Subcutaneous abdominal adipose tissue (tissue), 5 donors: ENCODE results near the gene DCUN1D2.

Experiments
- H3K27ac ChIP-seq: one replicate; pipeline ENCODE4 v1.7.0; 2013; ENCODE audit warnings: low read depth, mild to moderate bottlenecking, inconsistent platforms, low read length, moderate library complexity
- H3K27me3 ChIP-seq, 5 donors: one replicate each; pipeline ENCODE4 v1.7.0; 2013; ENCODE audit warnings: low read length in 5 of 5, inconsistent platforms in 1 of 5; ENCODE audit not compliant: control insufficient read depth in 5 of 5, insufficient read depth in 4 of 5
- H3K36me3 ChIP-seq, 5 donors: one replicate each; pipeline ENCODE4 v1.7.0; 2013; ENCODE audit warnings: low read length in 5 of 5; ENCODE audit not compliant: control insufficient read depth in 5 of 5, insufficient read depth in 5 of 5
- H3K4me1 ChIP-seq, 5 donors: one replicate each; pipeline ENCODE4 v1.7.0; 2013; ENCODE audit warnings: low read length in 5 of 5, mild to moderate bottlenecking in 3 of 5, moderate library complexity in 1 of 5; ENCODE audit not compliant: control insufficient read depth in 5 of 5, insufficient read depth in 5 of 5
- H3K4me3 ChIP-seq, 5 donors: one replicate each; pipeline ENCODE4 v1.7.0; 2013; ENCODE audit warnings: low read length in 5 of 5, low read depth in 1 of 5
- H3K9ac ChIP-seq, 5 donors: one replicate each; pipeline ENCODE4 v1.7.0; 2013; ENCODE audit warnings: low read length in 5 of 5, mild to moderate bottlenecking in 4 of 5, moderate library complexity in 3 of 5
- H3K9me3 ChIP-seq, 5 donors: one replicate each; pipeline ENCODE4 v1.7.0; 2013; ENCODE audit warnings: low read length in 5 of 5; ENCODE audit not compliant: control insufficient read depth in 5 of 5
- donor health status: healthy.
- donor health status: healthy.
- donor health status: healthy.
- donor health status: healthy.
- donor health status: healthy.

DCUN1D2 gene

DNA sequence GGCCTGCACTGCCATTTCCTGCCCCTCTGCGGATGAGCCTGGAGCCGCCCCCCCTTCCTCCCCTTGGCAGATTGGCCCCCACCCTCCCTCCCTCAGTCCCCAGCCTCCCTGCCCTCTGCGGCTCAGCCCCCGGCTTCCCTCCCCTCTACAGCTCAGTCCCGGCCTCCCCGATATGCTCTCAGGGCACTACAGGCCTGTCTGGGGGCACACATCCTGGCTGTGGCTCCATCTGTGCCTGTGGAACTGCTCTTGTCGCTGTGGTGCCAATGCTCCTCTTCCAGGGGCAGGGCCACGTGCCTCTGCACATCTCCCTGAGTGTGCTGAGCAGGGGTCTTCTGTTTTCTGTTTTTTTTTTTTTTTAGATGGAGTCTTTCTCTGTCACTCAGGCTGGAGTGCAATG lies 76.2 kb downstream of the DCUN1D2 start:
- Histone ChIP-seq H3K36me3 (no peaks in the 10 kb centered on the region), H3K27ac (no peak overlapping the region)

GRCh38 chr13:113413898-113414282 lies 76.6 kb downstream of the DCUN1D2 start:
- Histone ChIP-seq H3K4me1 (no peaks in the 10 kb centered on the region), H3K36me3 (no peaks in the 10 kb centered on the region), H3K9me3 (peaks cover 0 to 2% (median 0%) of the 10 kb centered on the region in 5 donors), H3K9ac (no peak overlapping the region), H3K27ac (no peak overlapping the region), H3K4me3 (no peak overlapping the region), H3K27me3 (peaks cover 0 to 33% (median 16%) of the 10 kb centered on the region in 5 donors)

More for the DNA sequence above, 76.2 kb downstream of the DCUN1D2 start:
- Histone ChIP-seq H3K4me1 (no peaks in the 10 kb centered on the region), H3K9ac (no peak overlapping the region), H3K27me3 (peaks cover 0 to 33% (median 16%) of the 10 kb centered on the region in 5 donors), H3K4me3 (no peak overlapping the region), H3K9me3 (peaks cover 0 to 2% (median 0%) of the 10 kb centered on the region in 5 donors)

DNA sequence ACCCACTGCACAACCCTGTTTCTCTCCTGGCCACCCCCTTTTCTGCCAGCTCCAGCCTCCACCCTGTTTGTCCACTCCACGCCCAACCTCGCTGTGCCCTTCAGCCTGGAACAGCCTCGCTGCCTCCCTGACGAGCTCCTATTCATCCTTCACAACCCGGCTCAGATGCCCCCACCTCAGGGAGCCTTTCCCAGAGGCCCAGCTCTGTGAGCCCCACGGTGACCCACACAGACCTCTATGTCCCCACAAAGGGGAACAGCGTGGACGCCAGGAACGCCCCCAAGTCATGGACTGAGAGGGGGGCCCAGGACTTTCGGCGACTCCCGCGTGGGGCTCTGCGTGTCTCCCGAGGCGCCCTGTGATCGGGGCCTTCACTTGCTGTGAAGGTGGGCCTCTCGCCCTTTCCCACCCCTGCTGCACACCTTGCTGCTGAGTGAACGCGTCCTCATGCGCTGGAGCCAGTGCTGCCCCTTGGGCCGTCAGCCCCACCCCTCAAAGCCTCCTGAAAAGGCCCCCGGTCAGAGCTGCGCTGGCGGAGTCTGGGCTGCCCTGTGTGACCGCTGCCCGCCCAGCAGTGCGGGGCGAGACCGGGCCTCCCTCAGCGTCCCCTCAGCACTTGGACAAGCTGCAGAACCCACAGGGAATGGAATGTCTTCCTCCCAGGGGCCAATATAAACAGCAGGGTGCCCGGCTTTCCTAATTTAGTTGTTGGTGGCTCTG lies 77.2 kb downstream of the DCUN1D2 start:
- H3K36me3 ChIP-seq = no peaks in the 10 kb centered on the region
- no peak overlapping the region for H3K9ac ChIP-seq
- H3K4me3 ChIP-seq = no peak overlapping the region
- no peaks in the 10 kb centered on the region for H3K4me1 ChIP-seq
- no peak overlapping the region for H3K27ac ChIP-seq
- H3K27me3 ChIP-seq = peaks cover 0 to 37% (median 16%) of the 10 kb centered on the region in 5 donors
- no peaks in the 10 kb centered on the region for H3K9me3 ChIP-seq

DNA sequence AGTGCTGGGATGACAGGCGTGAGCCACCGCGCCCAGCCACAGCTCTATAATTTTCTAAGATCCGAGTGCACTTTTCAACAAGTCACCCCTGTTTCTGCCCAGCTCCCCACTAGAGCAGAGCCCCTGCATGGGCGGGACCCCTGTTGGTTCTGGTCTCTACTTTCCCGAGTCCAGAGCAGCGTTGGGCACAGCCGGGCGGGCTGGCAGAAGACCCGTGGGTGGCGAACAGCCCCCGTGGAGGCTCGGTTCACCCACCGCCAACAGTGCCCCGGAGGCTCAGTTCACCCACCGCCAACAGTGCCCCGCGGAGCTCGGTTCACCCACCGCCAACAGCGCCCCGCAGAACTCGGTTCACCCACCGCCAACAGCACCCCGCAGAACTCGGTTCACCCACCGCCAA lies 78.1 kb downstream of the DCUN1D2 start:
- Histone ChIP-seq H3K27ac (no peak overlapping the region), H3K9me3 (no peaks in the 10 kb centered on the region), H3K4me3 (no peak overlapping the region), H3K36me3 (no peaks in the 10 kb centered on the region), H3K4me1 (no peaks in the 10 kb centered on the region), H3K27me3 (peaks cover 1 to 37% (median 18%) of the 10 kb centered on the region in 5 donors), H3K9ac (no peak overlapping the region)

GRCh38 chr13:113411216-113412023 lies 79.1 kb downstream of the DCUN1D2 start:
- Histone ChIP-seq H3K4me1 (no peaks in the 10 kb centered on the region), H3K36me3 (no peaks in the 10 kb centered on the region), H3K27ac (no peak overlapping the region), H3K9me3 (no peaks in the 10 kb centered on the region), H3K9ac (no peak overlapping the region), H3K4me3 (no peak overlapping the region), H3K27me3 (peaks cover 6 to 39% (median 25%) of the 10 kb centered on the region in 5 donors)

DNA sequence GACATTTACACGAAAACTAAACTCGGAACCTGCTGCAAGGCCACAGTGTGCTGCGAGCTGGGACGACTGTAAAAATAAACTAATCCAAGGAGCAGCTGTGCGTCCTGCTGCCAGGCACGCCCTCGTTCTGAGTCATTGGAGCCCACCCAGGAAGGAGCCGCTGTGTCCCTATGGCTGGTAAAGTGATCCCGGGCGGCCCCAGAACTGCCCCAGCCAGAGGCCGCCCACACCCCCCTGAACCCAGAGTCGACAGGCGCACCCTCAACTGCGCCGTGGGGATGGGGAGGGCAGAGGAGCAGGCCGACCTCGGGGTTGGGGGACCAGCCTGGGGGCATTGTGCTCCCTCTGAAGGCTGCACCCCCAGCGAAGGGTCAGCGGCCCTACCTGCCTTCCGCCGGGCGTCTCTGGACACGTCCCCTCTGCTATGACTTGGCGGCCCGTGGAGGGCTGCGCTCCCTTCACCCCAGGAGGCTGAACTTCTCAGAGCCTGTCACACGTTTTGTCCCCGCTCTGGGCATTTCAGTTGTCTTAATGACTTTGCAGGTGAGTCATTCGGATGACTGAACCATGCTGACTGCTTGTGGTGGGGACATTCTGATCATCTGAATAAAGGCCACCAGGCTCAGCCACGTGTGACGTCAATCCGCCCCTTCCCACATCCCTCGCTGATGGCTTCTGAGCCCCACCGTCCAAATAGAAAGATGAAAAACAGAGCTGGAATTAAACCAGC lies 79.9 kb downstream of the DCUN1D2 start:
- Histone ChIP-seq H3K4me1 (no peaks in the 10 kb centered on the region), H3K27ac (no peak overlapping the region), H3K9ac (no peak overlapping the region)

GRCh38 chr13:113408562-113408961 lies 81.9 kb downstream of the DCUN1D2 start:
- Histone ChIP-seq H3K9me3 (no peaks in the 10 kb centered on the region), H3K36me3 (no peaks in the 10 kb centered on the region), H3K27ac (no peak overlapping the region), H3K4me1 (no peaks in the 10 kb centered on the region), H3K9ac (no peak overlapping the region), H3K4me3 (no peak overlapping the region), H3K27me3 (peaks cover 14 to 44% (median 31%) of the 10 kb centered on the region in 5 donors)

More for the DNA sequence above, 79.9 kb downstream of the DCUN1D2 start:
- Histone ChIP-seq H3K27me3 (peaks cover 10 to 43% (median 24%) of the 10 kb centered on the region in 5 donors), H3K9me3 (no peaks in the 10 kb centered on the region), H3K36me3 (no peaks in the 10 kb centered on the region), H3K4me3 (no peak overlapping the region)

DNA sequence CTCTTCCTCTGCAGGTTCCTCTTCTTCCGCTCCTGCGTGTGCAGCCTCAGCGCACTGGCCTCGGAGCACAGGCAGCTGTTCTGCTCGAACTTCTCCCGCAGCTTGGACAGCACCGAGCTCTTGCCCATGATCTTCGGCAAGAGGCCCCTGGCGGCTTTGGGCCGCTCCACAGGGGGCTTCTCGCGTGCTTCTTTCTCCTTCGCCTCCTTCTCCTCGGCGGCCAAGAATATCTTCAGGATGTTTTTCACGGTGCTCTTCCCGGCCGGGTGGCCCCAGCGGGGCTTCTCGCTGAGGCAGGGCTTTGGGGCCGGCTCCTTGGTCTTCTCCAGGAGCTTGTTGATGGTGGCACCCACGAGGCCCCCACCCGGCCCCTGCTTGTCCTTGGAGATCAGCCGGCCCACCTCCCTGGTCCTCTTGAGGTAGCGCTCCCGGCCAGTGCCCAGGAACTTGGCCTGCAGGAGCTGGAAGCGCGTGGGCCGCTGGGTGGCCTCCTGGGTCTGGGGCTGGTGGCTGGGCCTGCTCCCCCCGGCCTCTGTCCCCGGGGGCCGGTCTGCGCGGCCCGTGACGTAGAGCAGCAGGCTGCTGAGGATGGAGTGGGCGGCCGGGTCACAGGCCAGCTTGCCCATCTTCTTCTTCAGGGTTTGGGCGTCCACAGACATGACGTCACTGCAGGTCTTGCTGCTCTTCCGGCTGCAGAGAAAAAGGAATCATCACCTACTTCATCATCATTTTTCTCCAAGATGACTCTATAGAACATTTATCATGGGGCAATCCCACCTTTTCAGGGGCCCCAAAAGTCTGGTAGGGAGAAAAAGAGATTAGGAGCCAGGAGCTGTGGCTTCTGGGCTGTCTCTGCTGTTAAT lies 82.7 kb downstream of the DCUN1D2 start:
- no peaks in the 10 kb centered on the region for H3K9me3 ChIP-seq

DNA sequence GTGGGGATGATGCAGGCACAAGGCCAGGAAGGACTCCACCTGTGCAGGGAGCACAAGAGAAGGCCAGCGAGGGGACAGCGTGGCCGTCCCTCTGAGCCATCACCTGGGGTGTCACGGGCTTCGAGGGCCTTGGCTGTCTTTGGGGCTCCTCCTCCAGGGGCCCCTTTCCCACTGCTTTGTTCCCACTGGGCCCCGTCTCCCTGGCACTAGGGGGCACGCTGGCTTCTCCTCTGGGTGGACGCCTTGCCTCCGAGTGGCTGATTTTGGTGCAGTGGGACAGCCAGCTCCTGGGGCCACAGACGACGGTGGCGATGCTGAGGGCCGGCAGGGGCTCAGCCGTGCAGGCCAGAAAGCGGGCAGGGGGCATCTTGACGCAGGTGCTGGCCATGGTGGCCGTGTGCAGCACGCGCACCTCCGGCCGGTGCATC lies 83.4 kb downstream of the DCUN1D2 start:
- Histone ChIP-seq H3K27ac (no peak overlapping the region), H3K4me1 (no peaks in the 10 kb centered on the region), H3K9me3 (no peaks in the 10 kb centered on the region), H3K4me3 (no peak overlapping the region), H3K36me3 (no peaks in the 10 kb centered on the region), H3K9ac (no peak overlapping the region), H3K27me3 (peaks cover 14 to 46% (median 30%) of the 10 kb centered on the region in 5 donors)

More for the DNA sequence above, 82.7 kb downstream of the DCUN1D2 start:
- no peaks in the 10 kb centered on the region for H3K36me3 ChIP-seq
- H3K9ac ChIP-seq = no peak overlapping the region
- no peaks in the 10 kb centered on the region for H3K4me1 ChIP-seq
- H3K4me3 ChIP-seq = no peak overlapping the region
- H3K27ac ChIP-seq = no peak overlapping the region
- H3K27me3 ChIP-seq = peaks cover 14 to 43% (median 29%) of the 10 kb centered on the region in 5 donors
